A549 treated with dexamethasone at 1 μM for 4 hours (cell line): Measurements from ENCODE around the gene DRAM1. TPM values are rescaled to one million over a fixed set of nuclear protein-coding genes. Genes with fewer than 3 reads are reported as not detected.

Experiments
- total RNA-seq: library from RNA; stranded (reverse); fragments of 200-300 nt; extraction: Qiagen RNA extraction; gene quantifications from 5 replicates; pipeline ENCODE4 v1.2.3, GENCODE V29; 2022

Gene DRAM1
- 18.2 to 20.5 TPM (median 18.5 TPM) in 5 replicates for total RNA-seq

GRCh38 chr12:101876861-101877805 is at the start of gene DRAM1:
TSS of gene DRAM1 (plus strand) at chr12:101877580. CDS start at chr12:101877790, 210 bp downstream.

GRCh38 chr12:101830367-101831325 is 46.7 kb upstream of the DRAM1 start, which contains the start of gene GNPTAB:
TSS of gene GNPTAB (minus strand) at chr12:101830959. CDS start at chr12:101830675, 284 bp downstream.

Other genes starting within 250 kb of the DRAM1 start
- gene CHPT1, start 179.9 kb upstream of the DRAM1 start, total RNA-seq = 46.7 to 69.2 TPM (median 64.8 TPM) in 5 replicates
- 0.04 to 0.16 TPM (median 0.09 TPM) in 4 of 5 replicates, not detected in the other for gene SYCP3, start 138.1 kb upstream of the DRAM1 start, total RNA-seq
- gene GNPTAB, start 46.6 kb upstream of the DRAM1 start, total RNA-seq = 10.5 to 17.3 TPM (median 15.7 TPM) in 5 replicates
- 30.5 to 35.2 TPM (median 31.7 TPM) in 5 replicates for gene WASHC3, start 184.4 kb downstream of the DRAM1 start, total RNA-seq
- 57.4 to 82.0 TPM (median 60.4 TPM) in 5 replicates for gene NUP37, start 242.5 kb downstream of the DRAM1 start, total RNA-seq
- 18.2 to 21.0 TPM (median 18.8 TPM) in 5 replicates for gene PARPBP, start 242.6 kb downstream of the DRAM1 start, total RNA-seq